ENCODE results near the gene ZSWIM8. TPM values are rescaled to one million over a fixed set of nuclear protein-coding genes. Genes with fewer than 3 reads are reported as not detected.

Gene ZSWIM8
- total RNA-seq, 4 donors from 2014 or later, result 52.6 to 81.4 (median 78.9) TPM

- in situ Hi-C loops (cut with MboI; ENCODE audit: low sequenced_read_pairs in 4 of 4), result no loop called here
- peaks cover 40 to 48% of the 10 kb centered on the region in 2 donors for H3K4me1 ChIP-seq
- H3K27ac ChIP-seq, result no peak overlapping the region
- no peaks in the 10 kb centered on the region for H3K9me3 ChIP-seq
- intact Hi-C loops (cut with DNase I; ENCODE audit: low total_unique reads), result no loop called here
- ATAC-seq (no peak), DNase-seq (no peak)
- H3K4me3 ChIP-seq, result no peak overlapping the region
- TF ChIP-seq POLR2A (IDR thresholded peaks at IDR 0.05) (no peak), CTCF (IDR thresholded peaks at IDR 0.05 in 4 of 5, conservative IDR thresholded peaks at IDR 0.05 in 1 of 5) (no peak)
- H3K36me3 ChIP-seq, result peaks cover 0 to 26% of the 10 kb centered on the region in 2 donors
- no peaks in the 10 kb centered on the region for H3K27me3 ChIP-seq
Measured at GRCh38 chr10:73779018-73779417, 6.4 kb upstream of the ZSWIM8 start.

GRCh38 chr10:73779539-73780197, 5.7 kb upstream of the ZSWIM8 start:
- Histone ChIP-seq H3K27ac (peak overlapping the region in 1 of 4 donors; percentile 96), H3K27me3 (no peaks in the 10 kb centered on the region), H3K9me3 (no peaks in the 10 kb centered on the region), H3K4me3 (no peak overlapping the region), H3K4me1 (peaks cover 38 to 48% of the 10 kb centered on the region in 2 donors), H3K36me3 (peaks cover 0 to 19% of the 10 kb centered on the region in 2 donors)
- intact Hi-C loops (cut with DNase I; ENCODE audit: low total_unique reads) (no loop called here), in situ Hi-C loops (cut with MboI; ENCODE audit: low sequenced_read_pairs in 4 of 4) (no loop called here)
- no peak for TF ChIP-seq CTCF (IDR thresholded peaks at IDR 0.05 in 4 of 5, conservative IDR thresholded peaks at IDR 0.05 in 1 of 5)
- no peak for TF ChIP-seq POLR2A (IDR thresholded peaks at IDR 0.05)
- ATAC-seq (no peak), DNase-seq (no peak)

GRCh38 chr10:73780301-73780700, 5.1 kb upstream of the ZSWIM8 start:
- ATAC-seq (no peak), DNase-seq (no peak)
- intact Hi-C loops (cut with DNase I; ENCODE audit: low total_unique reads), result no loop called here
- Histone ChIP-seq H3K9me3 (no peaks in the 10 kb centered on the region), H3K27me3 (no peaks in the 10 kb centered on the region), H3K36me3 (peaks cover 0 to 18% of the 10 kb centered on the region in 2 donors), H3K4me3 (peak overlapping the region in 1 of 4 donors; percentile 94), H3K4me1 (peaks cover 35 to 45% of the 10 kb centered on the region in 2 donors), H3K27ac (peak overlapping the region in 2 of 4 donors; percentile 96 to 99)
- no peak for TF ChIP-seq POLR2A (IDR thresholded peaks at IDR 0.05)
- no peak for TF ChIP-seq CTCF (IDR thresholded peaks at IDR 0.05 in 4 of 5, conservative IDR thresholded peaks at IDR 0.05 in 1 of 5)
- in situ Hi-C loops (cut with MboI; ENCODE audit: low sequenced_read_pairs in 4 of 4), result no loop called here

- Histone ChIP-seq H3K4me3 (peak overlapping the region; percentile 94 to 100 (median 99)), H3K27me3 (no peaks in the 10 kb centered on the region), H3K36me3 (peaks cover 0 to 12% of the 10 kb centered on the region in 2 donors), H3K4me1 (peaks cover 33 to 42% of the 10 kb centered on the region in 2 donors), H3K27ac (peak overlapping the region; percentile 96 to 99 (median 97)), H3K9me3 (no peaks in the 10 kb centered on the region)
- DNase-seq, result no peak
- TF ChIP-seq CTCF (IDR thresholded peaks at IDR 0.05 in 4 of 5, conservative IDR thresholded peaks at IDR 0.05 in 1 of 5), result no peak
- TF ChIP-seq POLR2A (IDR thresholded peaks at IDR 0.05), result no peak
- intact Hi-C loops (cut with DNase I; ENCODE audit: low total_unique reads), result no loop called here
- no peak for ATAC-seq
- in situ Hi-C loops (cut with MboI; ENCODE audit: low sequenced_read_pairs in 4 of 4), result no loop called here
Measured at GRCh38 chr10:73780966-73781365, 4.4 kb upstream of the ZSWIM8 start.

Measured in gastrocnemius medialis (tissue), 4 donors.